ENCODE data around the gene COL8A2. TPM values are rescaled to one million over a fixed set of nuclear protein-coding genes. Genes with fewer than 3 reads are reported as not detected.

COL8A2 gene
- not detected for total RNA-seq

DNA sequence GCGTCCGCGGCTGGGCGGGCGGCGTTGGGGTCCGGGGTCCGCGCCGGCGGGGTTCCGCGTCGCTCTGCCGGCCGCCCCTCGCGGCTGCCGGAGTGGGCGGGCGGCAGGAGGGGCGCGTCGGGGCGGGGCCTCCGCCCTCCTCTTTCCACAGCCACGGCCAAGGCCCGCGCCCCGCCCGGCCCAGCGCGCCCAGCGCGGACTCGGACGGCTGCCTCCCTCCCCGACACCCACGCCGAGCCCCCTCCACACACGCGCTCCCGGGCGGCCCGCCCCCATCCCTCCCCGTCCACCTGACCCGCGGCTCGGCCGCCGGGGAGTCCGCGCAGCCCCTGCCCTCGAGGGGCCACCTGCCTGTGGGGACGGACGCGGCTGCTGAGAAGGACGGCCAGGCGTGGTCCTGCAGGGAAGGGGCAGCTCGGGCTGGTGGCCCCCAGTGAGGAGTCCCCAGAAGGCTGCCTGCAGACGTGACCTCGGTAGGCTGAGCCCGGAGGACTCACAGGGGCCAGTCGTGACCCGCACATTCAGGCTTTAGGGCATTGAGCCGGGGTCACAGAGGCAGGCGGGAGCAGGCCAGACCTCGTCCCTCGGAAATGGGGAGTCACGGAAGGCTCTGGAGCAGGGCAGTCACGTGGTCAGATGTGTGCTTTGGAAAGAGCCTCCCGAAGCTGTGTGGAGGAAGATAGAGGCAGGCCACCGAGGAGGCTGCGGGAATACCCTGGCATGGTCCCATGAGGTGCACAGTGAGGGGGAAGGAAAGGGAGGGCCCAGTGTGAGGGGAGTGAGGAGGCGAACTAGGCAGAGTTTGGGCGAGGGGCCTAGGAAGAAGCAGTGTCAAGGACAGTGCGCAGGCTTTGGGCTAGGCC, at the start of gene COL8A2:
Gene COL8A2, minus strand, starts transcription at position 94 of the 863 bp plus-strand sequence. CDS start 24,980 bp downstream, outside the sequence.
- H3K4me3 Mint-ChIP-seq = no peak within 1 kb of the TSS
- H3K27ac Mint-ChIP-seq = no peak within 1 kb of the TSS
- H3K9me3 Mint-ChIP-seq (ENCODE audit: low read depth) = no peaks in the 10 kb centered on the region
- ATAC-seq (peak; percentile 67), DNase-seq (no peak)
- CTCF ChIA-PET = interaction anchor here (0.6 kb wide), 1 partner anchor 149 kb away, joined by 3 read pairs; no protein-coding TSS in a partner anchor
- peaks cover 40% of the 10 kb centered on the region for H3K27me3 Mint-ChIP-seq
- no peaks in the 10 kb centered on the region for H3K36me3 Mint-ChIP-seq
- H3K4me1 Mint-ChIP-seq = peaks cover 8% of the 10 kb centered on the region

DNA sequence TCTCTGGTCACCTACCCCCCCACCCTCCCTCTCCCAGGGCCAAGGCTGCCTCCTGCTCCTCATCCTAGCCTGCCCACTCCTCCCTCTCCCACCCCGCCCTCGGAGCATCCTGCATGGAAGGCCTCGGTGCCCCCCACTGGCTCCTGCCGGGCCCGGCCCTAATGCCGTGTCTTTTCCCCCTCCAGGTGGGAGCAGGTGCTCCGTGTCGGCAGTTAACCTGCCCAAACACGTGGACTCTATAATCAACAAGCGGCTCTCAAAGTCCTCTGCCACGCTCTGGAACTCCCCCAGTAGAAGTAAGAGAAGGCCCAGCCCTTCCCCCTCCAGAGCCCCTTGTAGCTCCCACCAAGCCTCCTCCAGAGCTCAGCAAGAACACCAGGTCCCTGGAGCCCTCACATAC, 49.7 kb upstream of the COL8A2 start:
- Mint-ChIP-seq H3K27me3 (no peaks in the 10 kb centered on the region), H3K9me3 (ENCODE audit: low read depth) (no peaks in the 10 kb centered on the region), H3K4me3 (no peak overlapping the region), H3K27ac (no peak overlapping the region), H3K4me1 (no peaks in the 10 kb centered on the region), H3K36me3 (peaks cover 39% of the 10 kb centered on the region)
- CTCF ChIA-PET = no interaction called here
- no peak for DNase-seq
- no peak for ATAC-seq

- no peak for DNase-seq
- H3K27ac Mint-ChIP-seq = no peak overlapping the region
- ATAC-seq = no peak
- no peaks in the 10 kb centered on the region for H3K27me3 Mint-ChIP-seq
- H3K36me3 Mint-ChIP-seq = peaks cover 34% of the 10 kb centered on the region
- no peak overlapping the region for H3K4me3 Mint-ChIP-seq
- CTCF ChIA-PET = interaction anchor here (0.9 to 2.2 kb wide), 2 partner anchors 15 to 73 kb away, joined by 3 to 8 read pairs; no protein-coding TSS in a partner anchor
- H3K4me1 Mint-ChIP-seq = peaks cover 3% of the 10 kb centered on the region
- H3K9me3 Mint-ChIP-seq (ENCODE audit: low read depth) = no peaks in the 10 kb centered on the region
These were observed 48.0 kb upstream of the COL8A2 start for GRCh38 chr1:36172983-36173382.

GRCh38 chr1:36172017-36172747, 47.2 kb upstream of the COL8A2 start:
- Mint-ChIP-seq H3K27me3 (no peaks in the 10 kb centered on the region), H3K4me1 (peaks cover 4% of the 10 kb centered on the region), H3K27ac (no peak overlapping the region), H3K9me3 (ENCODE audit: low read depth) (no peaks in the 10 kb centered on the region), H3K4me3 (no peak overlapping the region), H3K36me3 (peaks cover 30% of the 10 kb centered on the region)
- CTCF ChIA-PET = interaction anchor here (0.6 to 2.2 kb wide), 3 partner anchors 10 to 72 kb away, joined by 3 to 8 read pairs (median 4); no protein-coding TSS in a partner anchor
- DNase-seq = no peak
- ATAC-seq = no peak

DNA sequence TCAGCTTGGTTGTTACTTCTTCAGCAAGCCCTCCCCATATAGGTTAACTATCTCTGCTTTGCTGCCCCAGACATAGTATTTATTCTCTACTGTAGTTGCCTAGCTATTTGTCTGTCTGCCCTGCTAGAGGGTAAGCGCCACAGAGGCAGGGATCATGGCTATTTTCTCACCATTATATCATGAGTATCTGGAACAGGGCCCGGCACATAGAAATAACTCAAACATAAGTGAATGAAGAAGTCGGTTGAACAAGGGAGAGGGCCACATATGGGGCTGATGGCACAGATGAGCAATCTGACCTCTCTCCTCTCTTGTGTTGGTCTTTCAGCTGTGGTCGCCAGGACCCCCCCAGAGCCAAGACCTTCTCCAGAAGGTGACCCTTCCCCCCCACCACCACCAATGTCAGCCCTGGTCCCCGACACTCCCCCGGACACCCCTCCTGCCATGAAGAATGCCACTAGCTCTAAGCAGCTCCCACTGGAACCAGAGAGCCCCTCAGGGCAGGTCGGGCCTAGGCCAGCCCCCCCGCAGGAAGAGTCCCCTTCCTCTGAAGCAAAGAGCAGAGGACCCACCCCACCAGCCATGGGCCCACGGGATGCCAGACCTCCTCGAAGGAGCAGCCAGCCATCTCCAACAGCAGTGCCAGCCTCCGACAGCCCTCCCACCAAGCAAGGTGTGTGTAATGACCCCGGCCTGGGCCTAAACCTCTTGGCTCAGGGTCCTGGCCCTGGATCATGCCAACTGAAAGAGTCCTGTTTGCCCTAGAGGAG, 45.8 kb upstream of the COL8A2 start:
- H3K36me3 Mint-ChIP-seq = peaks cover 32% of the 10 kb centered on the region
- H3K9me3 Mint-ChIP-seq (ENCODE audit: low read depth) = no peaks in the 10 kb centered on the region
- DNase-seq = no peak
- H3K4me3 Mint-ChIP-seq = no peak overlapping the region
- CTCF ChIA-PET = interaction anchor here (0.6 to 1.8 kb wide), 4 partner anchors 8 to 1841 kb away, joined by 4 to 9 read pairs (median 4); no protein-coding TSS in a partner anchor
- no peak overlapping the region for H3K27ac Mint-ChIP-seq
- no peaks in the 10 kb centered on the region for H3K27me3 Mint-ChIP-seq
- ATAC-seq = no peak
- peaks cover 15% of the 10 kb centered on the region for H3K4me1 Mint-ChIP-seq

DNA sequence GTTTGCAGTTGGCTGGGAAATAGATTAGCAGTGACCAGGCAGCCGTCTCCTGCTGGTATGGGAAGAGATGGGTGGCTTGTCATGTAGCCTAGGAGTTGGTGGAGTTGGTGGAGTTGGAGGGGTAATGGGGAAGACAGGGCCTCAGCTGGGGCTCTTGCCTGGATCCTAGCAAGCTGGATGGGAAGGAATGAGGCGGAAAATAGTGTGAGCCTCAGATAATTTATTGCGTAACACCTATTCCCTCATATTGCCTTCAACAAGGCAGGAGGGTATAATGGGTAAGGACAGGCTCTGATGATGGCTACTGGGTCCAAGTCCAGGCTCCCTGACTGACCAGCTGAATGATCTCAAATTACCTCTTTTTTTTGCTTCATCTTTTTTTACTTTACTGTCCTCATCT, 43.5 kb upstream of the COL8A2 start:
- Mint-ChIP-seq H3K27me3 (no peaks in the 10 kb centered on the region), H3K4me3 (no peak overlapping the region), H3K9me3 (ENCODE audit: low read depth) (no peaks in the 10 kb centered on the region), H3K4me1 (peaks cover 24% of the 10 kb centered on the region), H3K36me3 (peaks cover 29% of the 10 kb centered on the region), H3K27ac (peak overlapping the region; percentile 37)
- CTCF ChIA-PET = interaction anchor here (0.8 to 2.4 kb wide), 3 partner anchors 20 to 117 kb away, joined by 3 to 10 read pairs (median 4); no protein-coding TSS in a partner anchor
- no peak for DNase-seq
- ATAC-seq = no peak

- no peak for DNase-seq
- Mint-ChIP-seq H3K9me3 (ENCODE audit: low read depth) (no peaks in the 10 kb centered on the region), H3K4me3 (no peak overlapping the region), H3K27me3 (no peaks in the 10 kb centered on the region), H3K27ac (peak overlapping the region; percentile 27), H3K4me1 (peaks cover 36% of the 10 kb centered on the region), H3K36me3 (peaks cover 25% of the 10 kb centered on the region)
- no peak for ATAC-seq
- CTCF ChIA-PET = interaction anchor here (1.0 to 1.4 kb wide), 2 partner anchors 18 to 21 kb away, joined by 4 to 5 read pairs; partner anchors contain the start of gene TRAPPC3
These were observed 42.2 kb upstream of the COL8A2 start for GRCh38 chr1:36166938-36167905.

DNA sequence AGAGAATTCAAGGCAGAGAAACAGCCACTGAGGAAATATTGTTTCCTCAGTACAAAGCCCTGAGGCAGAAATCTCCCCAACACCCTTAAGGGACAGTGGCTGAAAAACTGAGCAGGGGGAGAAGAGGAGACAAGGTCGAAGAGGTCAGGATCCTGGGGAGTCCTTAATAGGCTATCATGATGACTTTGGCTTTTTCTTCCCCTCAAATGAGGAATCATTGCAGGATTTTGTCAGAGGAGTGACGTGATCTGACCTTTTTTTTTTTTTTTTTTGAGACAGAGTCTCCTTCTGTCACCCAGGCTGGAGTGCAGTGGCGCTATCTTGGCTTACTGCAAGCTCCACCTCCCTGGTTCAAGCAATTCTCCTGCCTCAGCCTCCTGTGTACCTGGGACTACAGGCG, 41.1 kb upstream of the COL8A2 start:
- no peaks in the 10 kb centered on the region for H3K9me3 Mint-ChIP-seq (ENCODE audit: low read depth)
- H3K4me3 Mint-ChIP-seq = no peak overlapping the region
- no peak for DNase-seq
- CTCF ChIA-PET = interaction anchor here (1.0 kb wide), 2 partner anchors 22 to 119 kb away, joined by 4 read pairs; no protein-coding TSS in a partner anchor
- peaks cover 47% of the 10 kb centered on the region for H3K4me1 Mint-ChIP-seq
- peak overlapping the region; percentile 34 for H3K27ac Mint-ChIP-seq
- H3K27me3 Mint-ChIP-seq = no peaks in the 10 kb centered on the region
- H3K36me3 Mint-ChIP-seq = peaks cover 26% of the 10 kb centered on the region
- no peak for ATAC-seq

DNA sequence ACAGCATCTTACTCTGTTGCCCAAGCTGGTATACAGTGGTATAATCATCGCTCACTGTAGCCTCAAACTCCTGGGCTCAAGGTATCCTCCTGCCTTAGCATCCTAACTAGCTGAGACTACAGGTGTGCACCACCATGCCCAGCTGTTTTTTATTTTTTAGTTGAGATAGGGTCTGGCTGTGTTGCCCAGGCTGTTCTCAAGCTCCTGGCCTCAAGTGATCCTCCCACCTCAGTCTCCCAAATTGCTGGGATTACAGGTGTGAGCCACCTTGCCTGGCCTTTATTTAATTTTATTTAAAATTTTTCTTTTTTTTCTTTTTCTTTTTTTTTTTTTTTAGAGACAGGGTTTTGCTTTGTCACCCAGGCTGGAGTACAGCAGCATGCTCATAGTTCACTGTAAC, 40.1 kb upstream of the COL8A2 start:
- DNase-seq (no peak), ATAC-seq (no peak)
- CTCF ChIA-PET = interaction anchor here (0.7 to 6.6 kb wide), 2 partner anchors 15 to 164 kb away, joined by 4 to 102 read pairs; partner anchors contain the start of gene TRAPPC3
- peaks cover 53% of the 10 kb centered on the region for H3K4me1 Mint-ChIP-seq
- H3K9me3 Mint-ChIP-seq (ENCODE audit: low read depth) = no peaks in the 10 kb centered on the region
- H3K36me3 Mint-ChIP-seq = peaks cover 27% of the 10 kb centered on the region
- H3K4me3 Mint-ChIP-seq = no peak overlapping the region
- no peak overlapping the region for H3K27ac Mint-ChIP-seq
- H3K27me3 Mint-ChIP-seq = no peaks in the 10 kb centered on the region

DNA sequence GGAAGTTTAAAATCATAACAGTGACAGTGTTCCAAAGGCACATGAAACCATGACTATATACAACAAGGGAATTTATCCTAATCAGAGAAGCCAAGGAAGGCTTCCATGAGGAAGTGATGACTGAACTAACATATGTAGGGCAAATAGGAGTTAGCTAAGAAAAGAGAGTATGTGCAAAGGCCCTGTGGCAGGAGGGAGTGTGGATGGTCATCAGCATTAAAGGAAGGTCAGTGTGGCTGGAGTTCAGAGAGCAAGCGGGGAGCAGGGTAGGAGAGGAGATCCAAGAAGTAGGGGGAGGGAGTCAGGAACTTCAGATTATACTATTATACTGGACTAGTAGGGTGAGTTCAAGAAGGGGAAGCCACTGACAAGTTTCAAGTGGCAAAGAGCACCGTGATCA, 39.3 kb upstream of the COL8A2 start:
- H3K4me3 Mint-ChIP-seq = no peak overlapping the region
- no peaks in the 10 kb centered on the region for H3K27me3 Mint-ChIP-seq
- H3K27ac Mint-ChIP-seq = peak overlapping the region; percentile 29
- peaks cover 61% of the 10 kb centered on the region for H3K4me1 Mint-ChIP-seq
- peaks cover 30% of the 10 kb centered on the region for H3K36me3 Mint-ChIP-seq
- ATAC-seq (no peak), DNase-seq (no peak)
- CTCF ChIA-PET = interaction anchor here (0.9 to 6.6 kb wide), 3 partner anchors 14 to 31 kb away, joined by 3 to 102 read pairs (median 17); partner anchors contain the start of gene TRAPPC3
- no peaks in the 10 kb centered on the region for H3K9me3 Mint-ChIP-seq (ENCODE audit: low read depth)

DNA sequence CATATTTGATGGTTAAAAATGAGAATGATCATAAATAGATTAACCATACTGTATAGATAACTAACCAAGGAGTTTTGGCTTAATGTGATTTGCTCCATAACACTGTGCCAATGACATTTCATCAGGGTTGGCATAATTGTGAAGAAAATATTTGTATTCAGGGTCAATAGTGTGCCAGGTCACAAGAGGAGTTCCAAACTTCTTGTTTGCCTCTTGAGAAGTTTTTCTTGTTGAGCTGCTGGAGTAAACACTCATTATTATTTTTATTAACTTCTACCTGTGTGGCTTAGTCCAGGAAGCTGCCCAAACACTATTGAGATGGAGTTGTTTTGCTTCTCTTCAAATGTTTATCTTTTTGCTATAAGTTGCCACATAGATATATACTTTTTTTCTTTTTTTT, 38.4 kb upstream of the COL8A2 start:
- peak overlapping the region; percentile 94 for H3K27ac Mint-ChIP-seq
- H3K36me3 Mint-ChIP-seq = peaks cover 34% of the 10 kb centered on the region

More for the DNA sequence above, 38.4 kb upstream of the COL8A2 start:
- no peaks in the 10 kb centered on the region for H3K9me3 Mint-ChIP-seq (ENCODE audit: low read depth)
- H3K4me1 Mint-ChIP-seq = peaks cover 67% of the 10 kb centered on the region
- H3K4me3 Mint-ChIP-seq = no peak overlapping the region
- DNase-seq = no peak
- ATAC-seq = no peak
- CTCF ChIA-PET = interaction anchor here (0.9 to 6.6 kb wide), 5 partner anchors 13 to 60 kb away, joined by 3 to 102 read pairs (median 5); partner anchors contain the start of gene TRAPPC3
- no peaks in the 10 kb centered on the region for H3K27me3 Mint-ChIP-seq

All from activated CD8-positive, alpha-beta memory T cell treated with anti-CD3 and anti-CD28 coated beads, Interleukin-2, amount 10 ng/mL, durations not matched to agents 7 days and 5 days (primary cell).